Smooth muscle cell (in vitro differentiated cells): ENCODE measurements around the gene FOXE3. TPM values are rescaled to one million over a fixed set of nuclear protein-coding genes. Genes with fewer than 3 reads are reported as not detected.

Experiments used
- DNase-seq: peaks from one replicate; lab custom pipeline; 2025; ENCODE audit not compliant: unreplicated experiment; lab: John Stamatoyannopoulos, UW
- H2AFZ ChIP-seq: fragments of 200-600 bp; sonication (generic); 2 replicates; pipeline ENCODE4 v1.6.0; 2016; ENCODE audit warnings: antibody characterized with exemption, low read depth, mild to moderate bottlenecking
- H3F3A ChIP-seq: fragments of 200-600 bp; sonication (generic); 2 replicates; pipeline ENCODE4 v1.6.0; 2017; ENCODE audit warnings: antibody characterized with exemption, low read depth
- H3K27ac ChIP-seq: fragments of 200-600 bp; sonication (generic); 2 replicates; pipeline ENCODE4 v1.5.1; 2016; ENCODE audit warnings: low read depth, mild to moderate bottlenecking
- H3K27me3 ChIP-seq: fragments of 200-600 bp; sonication (generic); 2 replicates; pipeline ENCODE4 v1.6.1; 2016; ENCODE audit warnings: low read depth, mild to moderate bottlenecking
- H3K36me3 ChIP-seq: fragments of 200-600 bp; sonication (generic); 2 replicates; pipeline ENCODE4 v1.5.1; 2016; ENCODE audit warnings: low read depth
- H3K4me1 ChIP-seq: fragments of 200-600 bp; sonication (generic); 2 replicates; pipeline ENCODE4 v1.5.1; 2016; ENCODE audit warnings: low read depth
- H3K4me2 ChIP-seq: fragments of 200-600 bp; sonication (generic); 2 replicates; pipeline ENCODE4 v1.6.0; 2016; ENCODE audit warnings: mild to moderate bottlenecking
- H3K4me3 ChIP-seq: fragments of 200-600 bp; sonication (generic); 2 replicates; pipeline ENCODE4 v1.5.1; 2016; ENCODE audit warnings: mild to moderate bottlenecking
- H3K79me2 ChIP-seq: fragments of 200-600 bp; sonication (generic); 2 replicates; pipeline ENCODE4 v1.6.0; 2016; ENCODE audit warnings: low read depth, mild to moderate bottlenecking
- H3K9ac ChIP-seq: fragments of 200-600 bp; sonication (generic); 2 replicates; pipeline ENCODE4 v1.6.0; 2016; ENCODE audit warnings: low read depth
- H3K9me3 ChIP-seq: fragments of 200-600 bp; sonication (generic); replicated peaks from 2 replicates; pipeline ENCODE4 v1.5.1; 2016; ENCODE audit warnings: low read depth
- H4K20me1 ChIP-seq: fragments of 200-600 bp; sonication (generic); 2 replicates; pipeline ENCODE4 v1.6.0; 2016; ENCODE audit warnings: low read depth
- whole genome bisulfite sequencing: methylation state at CpG from one replicate; pipeline ENCODE4 v1.1.7; 2016; ENCODE audit warnings: low lambda C conversion rate; 5-methylcytosine and 5-hydroxymethylcytosine counted together
- polyA plus RNA-seq: library from polyadenylated mRNA; unstranded; fragments of >200 nt; fragmentation: Nextera tagmentation; extraction: Ambion mirVana; gene quantifications from 2 replicates; pipeline ENCODE4 v1.2.1, GENCODE V29; 2016
- total RNA-seq: library from RNA; depleted of rRNA; stranded (reverse); fragments of >200 nt; gene quantifications from 2 replicates; pipeline ENCODE4 v1.2.3, GENCODE V29; 2014
- TF ChIP-seq, protein P1 (sequence below): fragments of 200-600 bp; sonication (generic); IDR thresholded peaks from 2 replicates; pipeline ENCODE4 v1.5.1; 2017; ENCODE audit warnings: borderline replicate concordance, mild to moderate bottlenecking, antibody characterized with exemption; ENCODE audit not compliant: insufficient read depth, poor library complexity, severe bottlenecking

Gene FOXE3
- total and polyA plus RNA-seq, 2 experiments from 2014 or later: not detected

DNA sequence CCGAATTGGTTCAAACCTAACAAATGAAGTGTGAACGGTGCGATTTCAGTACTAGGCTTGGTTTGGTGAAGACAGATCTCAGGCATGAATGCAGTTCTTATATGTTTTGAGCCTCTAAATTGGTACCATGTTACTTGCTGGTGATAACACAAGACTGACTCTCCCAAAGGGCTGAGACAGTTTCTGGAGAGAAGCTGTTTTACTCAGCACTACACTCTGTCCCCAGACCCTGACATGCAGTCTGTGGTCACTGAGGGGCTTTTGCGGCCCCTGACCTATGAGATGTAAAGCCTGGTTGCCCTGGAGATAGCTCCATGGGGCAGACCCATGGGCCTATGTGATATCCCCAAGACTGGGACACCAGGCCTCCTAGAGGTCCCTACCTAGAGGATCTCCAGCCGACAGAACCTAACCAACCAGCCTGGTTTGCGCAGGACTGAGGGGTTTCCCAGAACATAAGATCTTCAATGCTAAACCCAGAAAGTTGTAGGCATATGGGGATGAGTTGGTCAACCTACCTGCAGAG lies 19.4 kb upstream of the FOXE3 start:
- Histone ChIP-seq H3F3A (no peaks in the 10 kb centered on the region), H3K27ac (no peak overlapping the region), H3K36me3 (no peaks in the 10 kb centered on the region), H2AFZ (no peak overlapping the region), H3K9me3 (no peaks in the 10 kb centered on the region), H3K9ac (no peak overlapping the region), H3K27me3 (peaks cover 99% of the 10 kb centered on the region), H3K4me2 (no peak overlapping the region), H3K4me3 (no peak overlapping the region), H4K20me1 (no peaks in the 10 kb centered on the region), H3K79me2 (no peaks in the 10 kb centered on the region), H3K4me1 (no peaks in the 10 kb centered on the region)
- no peak for DNase-seq
- 93% methylated on average over 6 of the region's 6 CpGs for WGBS
- TF ChIP-seq, protein P1, sequence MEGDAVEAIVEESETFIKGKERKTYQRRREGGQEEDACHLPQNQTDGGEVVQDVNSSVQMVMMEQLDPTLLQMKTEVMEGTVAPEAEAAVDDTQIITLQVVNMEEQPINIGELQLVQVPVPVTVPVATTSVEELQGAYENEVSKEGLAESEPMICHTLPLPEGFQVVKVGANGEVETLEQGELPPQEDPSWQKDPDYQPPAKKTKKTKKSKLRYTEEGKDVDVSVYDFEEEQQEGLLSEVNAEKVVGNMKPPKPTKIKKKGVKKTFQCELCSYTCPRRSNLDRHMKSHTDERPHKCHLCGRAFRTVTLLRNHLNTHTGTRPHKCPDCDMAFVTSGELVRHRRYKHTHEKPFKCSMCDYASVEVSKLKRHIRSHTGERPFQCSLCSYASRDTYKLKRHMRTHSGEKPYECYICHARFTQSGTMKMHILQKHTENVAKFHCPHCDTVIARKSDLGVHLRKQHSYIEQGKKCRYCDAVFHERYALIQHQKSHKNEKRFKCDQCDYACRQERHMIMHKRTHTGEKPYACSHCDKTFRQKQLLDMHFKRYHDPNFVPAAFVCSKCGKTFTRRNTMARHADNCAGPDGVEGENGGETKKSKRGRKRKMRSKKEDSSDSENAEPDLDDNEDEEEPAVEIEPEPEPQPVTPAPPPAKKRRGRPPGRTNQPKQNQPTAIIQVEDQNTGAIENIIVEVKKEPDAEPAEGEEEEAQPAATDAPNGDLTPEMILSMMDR: no peak

- Histone ChIP-seq H3K4me3 (no peak overlapping the region), H3K4me2 (no peak overlapping the region), H4K20me1 (no peaks in the 10 kb centered on the region), H3K27me3 (peaks cover 92% of the 10 kb centered on the region), H3K4me1 (no peaks in the 10 kb centered on the region), H3F3A (no peaks in the 10 kb centered on the region), H3K79me2 (no peaks in the 10 kb centered on the region), H3K27ac (no peak overlapping the region), H3K9ac (no peak overlapping the region), H3K9me3 (no peaks in the 10 kb centered on the region), H3K36me3 (no peaks in the 10 kb centered on the region), H2AFZ (no peak overlapping the region)
- TF ChIP-seq, protein P1: no peak
- DNase-seq: no peak
- 86% methylated on average over 4 of the region's 4 CpGs for WGBS
These were observed 16.8 kb upstream of the FOXE3 start for GRCh38 chr1:47399138-47399845.

GRCh38 chr1:47399846-47400155 lies 16.3 kb upstream of the FOXE3 start:
- Histone ChIP-seq H3K79me2 (no peaks in the 10 kb centered on the region), H3K27me3 (peaks cover 87% of the 10 kb centered on the region), H3K4me2 (no peak overlapping the region), H3F3A (no peaks in the 10 kb centered on the region), H2AFZ (no peak overlapping the region), H3K4me3 (no peak overlapping the region), H3K9me3 (no peaks in the 10 kb centered on the region), H3K9ac (no peak overlapping the region), H3K4me1 (no peaks in the 10 kb centered on the region), H3K27ac (no peak overlapping the region), H3K36me3 (no peaks in the 10 kb centered on the region), H4K20me1 (no peaks in the 10 kb centered on the region)
- DNase-seq: no peak
- WGBS: 63% methylated on average over 4 of the region's 4 CpGs
- TF ChIP-seq, protein P1: no peak

DNA sequence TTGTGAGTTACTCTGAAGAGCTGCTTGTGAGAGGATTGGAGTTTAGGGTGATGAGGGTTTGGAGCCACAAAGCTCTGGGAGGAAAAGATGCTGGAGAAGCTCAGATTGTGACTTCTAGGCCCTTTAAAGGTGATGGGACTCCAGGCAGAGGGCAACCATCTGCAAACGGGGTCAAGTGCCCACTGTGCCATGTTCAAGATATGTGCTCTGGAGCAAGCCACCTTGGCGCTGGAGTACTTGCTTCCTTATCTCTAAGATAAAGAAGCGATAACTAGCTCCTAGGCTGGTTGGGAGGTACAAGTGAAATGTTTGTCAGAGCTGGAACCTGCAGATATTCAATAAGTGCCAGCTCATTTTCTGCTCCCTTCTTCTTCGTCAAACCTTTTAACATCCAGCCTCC lies 14.3 kb upstream of the FOXE3 start:
- no peak for DNase-seq
- TF ChIP-seq, protein P1: no peak
- Histone ChIP-seq H3K9me3 (no peaks in the 10 kb centered on the region), H3K9ac (no peak overlapping the region), H3K36me3 (no peaks in the 10 kb centered on the region), H3K4me1 (no peaks in the 10 kb centered on the region), H3K4me2 (no peak overlapping the region), H4K20me1 (no peaks in the 10 kb centered on the region), H3K4me3 (no peak overlapping the region), H3K27ac (no peak overlapping the region), H3F3A (no peaks in the 10 kb centered on the region), H3K27me3 (peaks cover 80% of the 10 kb centered on the region), H2AFZ (no peak overlapping the region), H3K79me2 (no peaks in the 10 kb centered on the region)
- 86% methylated on average over 4 of the region's 4 CpGs for WGBS
